Transverse colon (tissue), 4 donors: ENCODE results near the gene NEUROD2.

Experiments
- EP300 ChIP-seq: sonication (generic); formaldehyde crosslinking; IDR thresholded peaks from one replicate; pipeline ENCODE4 v1.6.1; 2017; ENCODE audit warnings: antibody characterized with exemption, low read depth
- POLR2AphosphoS5 ChIP-seq, 3 donors: sonication (generic); formaldehyde crosslinking; IDR thresholded peaks; one replicate each; pipeline ENCODE4 v1.6.1; 2016; ENCODE audit warnings: antibody characterized with exemption in 3 of 3
- TF ChIP-seq, protein P1 (sequence below), 5 experiments: fragments of 200-600 bp in 3 of 5; fragments of 450-650 bp in 2 of 5; sonication (generic) in 3 of 5; IDR thresholded peaks; 1 replicate in 2 of 5; 2 replicates in 3 of 5; pipeline ENCODE4 v1.5.1; 2016 to 2017; ENCODE audit warnings: antibody characterized with exemption in 5 of 5, inconsistent platforms in 3 of 5, mild to moderate bottlenecking in 2 of 5, moderate library complexity in 1 of 5

DNA sequence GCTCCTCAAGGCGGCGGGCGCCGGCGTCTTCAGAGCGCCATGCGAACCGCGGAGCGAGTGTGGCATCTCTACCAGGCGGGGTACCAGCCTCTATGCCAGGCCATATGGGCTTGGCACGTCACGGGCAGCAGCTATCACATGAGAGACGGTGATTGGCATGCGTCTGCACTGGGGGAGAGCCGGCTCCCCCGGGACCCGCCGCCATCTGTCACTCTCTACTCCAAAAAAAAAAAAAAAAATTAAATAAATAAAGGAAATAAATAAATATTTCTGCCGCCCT is at the start of gene NEUROD2:
- TF ChIP-seq, protein P1, sequence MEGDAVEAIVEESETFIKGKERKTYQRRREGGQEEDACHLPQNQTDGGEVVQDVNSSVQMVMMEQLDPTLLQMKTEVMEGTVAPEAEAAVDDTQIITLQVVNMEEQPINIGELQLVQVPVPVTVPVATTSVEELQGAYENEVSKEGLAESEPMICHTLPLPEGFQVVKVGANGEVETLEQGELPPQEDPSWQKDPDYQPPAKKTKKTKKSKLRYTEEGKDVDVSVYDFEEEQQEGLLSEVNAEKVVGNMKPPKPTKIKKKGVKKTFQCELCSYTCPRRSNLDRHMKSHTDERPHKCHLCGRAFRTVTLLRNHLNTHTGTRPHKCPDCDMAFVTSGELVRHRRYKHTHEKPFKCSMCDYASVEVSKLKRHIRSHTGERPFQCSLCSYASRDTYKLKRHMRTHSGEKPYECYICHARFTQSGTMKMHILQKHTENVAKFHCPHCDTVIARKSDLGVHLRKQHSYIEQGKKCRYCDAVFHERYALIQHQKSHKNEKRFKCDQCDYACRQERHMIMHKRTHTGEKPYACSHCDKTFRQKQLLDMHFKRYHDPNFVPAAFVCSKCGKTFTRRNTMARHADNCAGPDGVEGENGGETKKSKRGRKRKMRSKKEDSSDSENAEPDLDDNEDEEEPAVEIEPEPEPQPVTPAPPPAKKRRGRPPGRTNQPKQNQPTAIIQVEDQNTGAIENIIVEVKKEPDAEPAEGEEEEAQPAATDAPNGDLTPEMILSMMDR (IDR thresholded peaks at IDR 0.05), result no peak
- TF ChIP-seq POLR2AphosphoS5 (IDR thresholded peaks at IDR 0.05) (no peak), EP300 (no peak)
